ENCODE measurements around the gene FBXW11.

- TF ChIP-seq POLR2AphosphoS5 (IDR thresholded peaks at IDR 0.05) (no peak), CTCF (IDR thresholded peaks at IDR 0.05; ENCODE audit: poor library complexity, severe bottlenecking) (no peak), EZH2 (IDR thresholded peaks at IDR 0.05; ENCODE audit: borderline replicate concordance, insufficient read depth, low read length, poor library complexity, severe bottlenecking) (no peak), TAF1 (IDR thresholded peaks at IDR 0.05; ENCODE audit: low read depth) (no peak), SMC3 (conservative IDR thresholded peaks at IDR 0.05; ENCODE audit: poor library complexity) (no peak)
These were observed 175.8 kb downstream of the FBXW11 start for GRCh38 chr5:171830686-171831085.
